ENCODE data around the gene GBGT1. TPM values are rescaled to one million over a fixed set of nuclear protein-coding genes. Genes with fewer than 3 reads are reported as not detected.

Gene GBGT1
- total and polyA plus RNA-seq, 2 experiments from 2014 or later = 3.7 to 22.4 TPM

DNA sequence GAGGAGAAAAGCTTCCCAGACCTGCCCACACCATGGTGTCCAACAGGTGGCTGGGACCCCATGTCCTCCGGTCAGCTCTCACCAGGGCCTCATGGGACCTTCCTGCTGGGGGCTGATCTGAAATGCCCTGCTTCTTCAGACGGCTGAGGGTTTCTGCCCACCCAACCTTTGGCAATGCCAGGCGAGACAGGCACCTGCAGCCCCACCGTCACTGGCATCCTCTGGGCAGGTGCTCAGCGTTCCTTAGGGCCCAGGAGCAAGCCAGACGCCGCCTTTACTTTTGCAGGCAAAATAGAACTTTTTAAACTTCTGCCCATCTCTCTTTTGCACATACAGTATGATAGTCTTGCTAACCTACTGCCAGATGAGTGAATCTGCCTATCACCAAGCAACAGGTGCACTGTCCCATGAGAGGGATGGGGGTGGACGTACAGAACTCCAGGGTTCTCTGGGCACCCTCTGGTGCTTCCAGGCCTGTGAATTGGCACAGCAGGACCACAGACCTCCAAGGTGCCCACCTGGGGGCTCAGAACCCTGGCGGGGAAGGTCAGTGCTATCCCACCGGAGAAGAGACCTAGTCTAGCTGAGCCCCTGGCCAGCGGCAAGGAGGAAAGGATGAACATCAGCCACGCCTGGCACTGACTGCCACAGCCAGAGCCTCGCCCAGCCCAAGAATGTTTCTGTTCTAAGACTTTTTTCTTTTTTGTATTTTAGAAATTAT, 37.9 kb upstream of the GBGT1 start (continued):
- TF ChIP-seq, protein P1, sequence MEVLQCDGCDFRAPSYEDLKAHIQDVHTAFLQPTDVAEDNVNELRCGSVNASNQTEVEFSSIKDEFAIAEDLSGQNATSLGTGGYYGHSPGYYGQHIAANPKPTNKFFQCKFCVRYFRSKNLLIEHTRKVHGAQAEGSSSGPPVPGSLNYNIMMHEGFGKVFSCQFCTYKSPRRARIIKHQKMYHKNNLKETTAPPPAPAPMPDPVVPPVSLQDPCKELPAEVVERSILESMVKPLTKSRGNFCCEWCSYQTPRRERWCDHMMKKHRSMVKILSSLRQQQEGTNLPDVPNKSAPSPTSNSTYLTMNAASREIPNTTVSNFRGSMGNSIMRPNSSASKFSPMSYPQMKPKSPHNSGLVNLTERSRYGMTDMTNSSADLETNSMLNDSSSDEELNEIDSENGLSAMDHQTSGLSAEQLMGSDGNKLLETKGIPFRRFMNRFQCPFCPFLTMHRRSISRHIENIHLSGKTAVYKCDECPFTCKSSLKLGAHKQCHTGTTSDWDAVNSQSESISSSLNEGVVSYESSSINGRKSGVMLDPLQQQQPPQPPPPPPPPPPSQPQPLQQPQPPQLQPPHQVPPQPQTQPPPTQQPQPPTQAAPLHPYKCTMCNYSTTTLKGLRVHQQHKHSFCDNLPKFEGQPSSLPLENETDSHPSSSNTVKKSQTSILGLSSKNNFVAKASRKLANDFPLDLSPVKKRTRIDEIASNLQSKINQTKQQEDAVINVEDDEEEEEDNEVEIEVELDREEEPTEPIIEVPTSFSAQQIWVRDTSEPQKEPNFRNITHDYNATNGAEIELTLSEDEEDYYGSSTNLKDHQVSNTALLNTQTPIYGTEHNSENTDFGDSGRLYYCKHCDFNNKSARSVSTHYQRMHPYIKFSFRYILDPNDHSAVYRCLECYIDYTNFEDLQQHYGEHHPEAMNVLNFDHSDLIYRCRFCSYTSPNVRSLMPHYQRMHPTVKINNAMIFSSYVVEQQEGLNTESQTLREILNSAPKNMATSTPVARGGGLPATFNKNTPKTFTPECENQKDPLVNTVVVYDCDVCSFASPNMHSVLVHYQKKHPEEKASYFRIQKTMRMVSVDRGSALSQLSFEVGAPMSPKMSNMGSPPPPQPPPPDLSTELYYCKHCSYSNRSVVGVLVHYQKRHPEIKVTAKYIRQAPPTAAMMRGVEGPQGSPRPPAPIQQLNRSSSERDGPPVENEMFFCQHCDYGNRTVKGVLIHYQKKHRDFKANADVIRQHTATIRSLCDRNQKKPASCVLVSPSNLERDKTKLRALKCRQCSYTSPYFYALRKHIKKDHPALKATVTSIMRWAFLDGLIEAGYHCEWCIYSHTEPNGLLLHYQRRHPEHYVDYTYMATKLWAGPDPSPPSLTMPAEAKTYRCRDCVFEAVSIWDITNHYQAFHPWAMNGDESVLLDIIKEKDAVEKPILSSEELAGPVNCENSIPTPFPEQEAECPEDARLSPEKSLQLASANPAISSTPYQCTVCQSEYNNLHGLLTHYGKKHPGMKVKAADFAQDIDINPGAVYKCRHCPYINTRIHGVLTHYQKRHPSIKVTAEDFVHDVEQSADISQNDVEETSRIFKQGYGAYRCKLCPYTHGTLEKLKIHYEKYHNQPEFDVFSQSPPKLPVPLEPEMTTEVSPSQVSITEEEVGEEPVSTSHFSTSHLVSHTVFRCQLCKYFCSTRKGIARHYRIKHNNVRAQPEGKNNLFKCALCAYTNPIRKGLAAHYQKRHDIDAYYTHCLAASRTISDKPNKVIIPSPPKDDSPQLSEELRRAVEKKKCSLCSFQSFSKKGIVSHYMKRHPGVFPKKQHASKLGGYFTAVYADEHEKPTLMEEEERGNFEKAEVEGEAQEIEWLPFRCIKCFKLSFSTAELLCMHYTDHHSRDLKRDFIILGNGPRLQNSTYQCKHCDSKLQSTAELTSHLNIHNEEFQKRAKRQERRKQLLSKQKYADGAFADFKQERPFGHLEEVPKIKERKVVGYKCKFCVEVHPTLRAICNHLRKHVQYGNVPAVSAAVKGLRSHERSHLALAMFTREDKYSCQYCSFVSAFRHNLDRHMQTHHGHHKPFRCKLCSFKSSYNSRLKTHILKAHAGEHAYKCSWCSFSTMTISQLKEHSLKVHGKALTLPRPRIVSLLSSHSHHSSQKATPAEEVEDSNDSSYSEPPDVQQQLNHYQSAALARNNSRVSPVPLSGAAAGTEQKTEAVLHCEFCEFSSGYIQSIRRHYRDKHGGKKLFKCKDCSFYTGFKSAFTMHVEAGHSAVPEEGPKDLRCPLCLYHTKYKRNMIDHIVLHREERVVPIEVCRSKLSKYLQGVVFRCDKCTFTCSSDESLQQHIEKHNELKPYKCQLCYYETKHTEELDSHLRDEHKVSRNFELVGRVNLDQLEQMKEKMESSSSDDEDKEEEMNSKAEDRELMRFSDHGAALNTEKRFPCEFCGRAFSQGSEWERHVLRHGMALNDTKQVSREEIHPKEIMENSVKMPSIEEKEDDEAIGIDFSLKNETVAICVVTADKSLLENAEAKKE (CRISPR knock-in tag; IDR thresholded peaks at IDR 0.05) = no peak
- no peak for TF ChIP-seq CREB1 (CRISPR knock-in tag; IDR thresholded peaks at IDR 0.05; ENCODE audit: low read depth)
- TF ChIP-seq STAT1 (IDR thresholded peaks at IDR 0.05; ENCODE audit: unreplicated experiment) = no peak
- no peak for TF ChIP-seq ZNF331 (CRISPR knock-in tag; IDR thresholded peaks at IDR 0.05; ENCODE audit: low read depth)
- no peak for TF ChIP-seq EZH2phosphoT487 (IDR thresholded peaks at IDR 0.05; ENCODE audit: unreplicated experiment)
- no peak for TF ChIP-seq NANOG (IDR thresholded peaks at IDR 0.05; ENCODE audit: borderline replicate concordance)
- no peak for TF ChIP-seq JUNB (IDR thresholded peaks at IDR 0.05; ENCODE audit: unreplicated experiment)

DNA sequence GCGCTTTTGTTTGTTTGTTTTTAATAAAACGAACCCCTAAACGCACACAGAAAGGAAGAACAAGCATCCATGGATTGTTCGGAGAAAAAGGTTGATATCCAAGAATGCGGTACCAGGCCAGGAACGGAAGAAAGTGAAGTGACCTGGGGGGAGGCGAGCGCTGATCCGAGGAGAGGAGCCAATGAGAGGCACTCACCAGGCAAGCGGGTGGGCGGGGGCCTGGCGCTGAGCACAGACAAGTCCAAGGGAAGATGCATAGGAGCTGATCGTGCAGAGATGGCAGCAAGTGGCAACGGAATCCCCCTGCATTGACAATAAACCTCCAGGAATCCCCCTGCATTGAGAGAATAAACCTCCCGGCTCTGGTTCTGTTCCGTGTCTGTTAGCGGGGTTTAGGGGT, 36.9 kb upstream of the GBGT1 start:
- H3K27ac ChIP-seq (ENCODE audit: low read depth) = no peak overlapping the region
- H2AFZ ChIP-seq = peak overlapping the region; percentile 84; the same call in 1 of the 2 replicates
- no peak overlapping the region for H3K4me2 ChIP-seq
- Mint-ChIP-seq H3K36me3 (ENCODE audit: low read depth) (no peaks in the 10 kb centered on the region), H3K4me1 (peaks cover 2% of the 10 kb centered on the region; the same call in 1 of the 3 replicates), H3K27ac (no peak overlapping the region), H3K9me3 (no peaks in the 10 kb centered on the region; the same call in 2 of the 3 replicates), H3K27me3 (ENCODE audit: insufficient read depth, low read depth, poor library complexity) (peaks cover 24% of the 10 kb centered on the region), H3K4me3 (no peak overlapping the region)
- H4K20me1 ChIP-seq (replicated peaks; ENCODE audit: insufficient read depth) = no peaks in the 10 kb centered on the region
- no peaks in the 10 kb centered on the region for H3K79me2 ChIP-seq (replicated peaks; ENCODE audit: insufficient read depth)
- no peaks in the 10 kb centered on the region for H3K4me1 ChIP-seq (ENCODE audit: insufficient read depth)
- no peaks in the 10 kb centered on the region for H3K36me3 ChIP-seq (ENCODE audit: insufficient read depth)
- DNase-seq (ENCODE audit: low spot score) (no peak), ATAC-seq (no peak)
- H3F3A ChIP-seq (replicated peaks; ENCODE audit: low read depth) = no peaks in the 10 kb centered on the region
- peaks cover 3% of the 10 kb centered on the region; the same call in 1 of the 2 replicates for H3K9me2 ChIP-seq (ENCODE audit: insufficient read depth)
- H3K4me3 ChIP-seq = no peak overlapping the region
- H3K27me3 ChIP-seq (ENCODE audit: insufficient read depth) = peaks cover 18% of the 10 kb centered on the region; the same call in 1 of the 2 replicates
- TF ChIP-seq CREB1 (CRISPR knock-in tag; IDR thresholded peaks at IDR 0.05; ENCODE audit: low read depth) = no peak
- TF ChIP-seq, protein P2, sequence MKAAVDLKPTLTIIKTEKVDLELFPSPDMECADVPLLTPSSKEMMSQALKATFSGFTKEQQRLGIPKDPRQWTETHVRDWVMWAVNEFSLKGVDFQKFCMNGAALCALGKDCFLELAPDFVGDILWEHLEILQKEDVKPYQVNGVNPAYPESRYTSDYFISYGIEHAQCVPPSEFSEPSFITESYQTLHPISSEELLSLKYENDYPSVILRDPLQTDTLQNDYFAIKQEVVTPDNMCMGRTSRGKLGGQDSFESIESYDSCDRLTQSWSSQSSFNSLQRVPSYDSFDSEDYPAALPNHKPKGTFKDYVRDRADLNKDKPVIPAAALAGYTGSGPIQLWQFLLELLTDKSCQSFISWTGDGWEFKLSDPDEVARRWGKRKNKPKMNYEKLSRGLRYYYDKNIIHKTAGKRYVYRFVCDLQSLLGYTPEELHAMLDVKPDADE (IDR thresholded peaks at IDR 0.05) = no peak
- TF ChIP-seq, protein P3, sequence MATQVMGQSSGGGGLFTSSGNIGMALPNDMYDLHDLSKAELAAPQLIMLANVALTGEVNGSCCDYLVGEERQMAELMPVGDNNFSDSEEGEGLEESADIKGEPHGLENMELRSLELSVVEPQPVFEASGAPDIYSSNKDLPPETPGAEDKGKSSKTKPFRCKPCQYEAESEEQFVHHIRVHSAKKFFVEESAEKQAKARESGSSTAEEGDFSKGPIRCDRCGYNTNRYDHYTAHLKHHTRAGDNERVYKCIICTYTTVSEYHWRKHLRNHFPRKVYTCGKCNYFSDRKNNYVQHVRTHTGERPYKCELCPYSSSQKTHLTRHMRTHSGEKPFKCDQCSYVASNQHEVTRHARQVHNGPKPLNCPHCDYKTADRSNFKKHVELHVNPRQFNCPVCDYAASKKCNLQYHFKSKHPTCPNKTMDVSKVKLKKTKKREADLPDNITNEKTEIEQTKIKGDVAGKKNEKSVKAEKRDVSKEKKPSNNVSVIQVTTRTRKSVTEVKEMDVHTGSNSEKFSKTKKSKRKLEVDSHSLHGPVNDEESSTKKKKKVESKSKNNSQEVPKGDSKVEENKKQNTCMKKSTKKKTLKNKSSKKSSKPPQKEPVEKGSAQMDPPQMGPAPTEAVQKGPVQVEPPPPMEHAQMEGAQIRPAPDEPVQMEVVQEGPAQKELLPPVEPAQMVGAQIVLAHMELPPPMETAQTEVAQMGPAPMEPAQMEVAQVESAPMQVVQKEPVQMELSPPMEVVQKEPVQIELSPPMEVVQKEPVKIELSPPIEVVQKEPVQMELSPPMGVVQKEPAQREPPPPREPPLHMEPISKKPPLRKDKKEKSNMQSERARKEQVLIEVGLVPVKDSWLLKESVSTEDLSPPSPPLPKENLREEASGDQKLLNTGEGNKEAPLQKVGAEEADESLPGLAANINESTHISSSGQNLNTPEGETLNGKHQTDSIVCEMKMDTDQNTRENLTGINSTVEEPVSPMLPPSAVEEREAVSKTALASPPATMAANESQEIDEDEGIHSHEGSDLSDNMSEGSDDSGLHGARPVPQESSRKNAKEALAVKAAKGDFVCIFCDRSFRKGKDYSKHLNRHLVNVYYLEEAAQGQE (IDR thresholded peaks at IDR 0.05; ENCODE audit: unreplicated experiment) = no peak

Measured in GM23338 (cell line).